ENCODE data around the gene UPF2. TPM values are rescaled to one million over a fixed set of nuclear protein-coding genes. Genes with fewer than 3 reads are reported as not detected.

The UPF2 gene
- total RNA-seq, 3 donors from 2014 or later (not counting 1 experiment from before 2014, with no cell fraction given): 29.3 to 33.2 (median 30.1) TPM

DNA sequence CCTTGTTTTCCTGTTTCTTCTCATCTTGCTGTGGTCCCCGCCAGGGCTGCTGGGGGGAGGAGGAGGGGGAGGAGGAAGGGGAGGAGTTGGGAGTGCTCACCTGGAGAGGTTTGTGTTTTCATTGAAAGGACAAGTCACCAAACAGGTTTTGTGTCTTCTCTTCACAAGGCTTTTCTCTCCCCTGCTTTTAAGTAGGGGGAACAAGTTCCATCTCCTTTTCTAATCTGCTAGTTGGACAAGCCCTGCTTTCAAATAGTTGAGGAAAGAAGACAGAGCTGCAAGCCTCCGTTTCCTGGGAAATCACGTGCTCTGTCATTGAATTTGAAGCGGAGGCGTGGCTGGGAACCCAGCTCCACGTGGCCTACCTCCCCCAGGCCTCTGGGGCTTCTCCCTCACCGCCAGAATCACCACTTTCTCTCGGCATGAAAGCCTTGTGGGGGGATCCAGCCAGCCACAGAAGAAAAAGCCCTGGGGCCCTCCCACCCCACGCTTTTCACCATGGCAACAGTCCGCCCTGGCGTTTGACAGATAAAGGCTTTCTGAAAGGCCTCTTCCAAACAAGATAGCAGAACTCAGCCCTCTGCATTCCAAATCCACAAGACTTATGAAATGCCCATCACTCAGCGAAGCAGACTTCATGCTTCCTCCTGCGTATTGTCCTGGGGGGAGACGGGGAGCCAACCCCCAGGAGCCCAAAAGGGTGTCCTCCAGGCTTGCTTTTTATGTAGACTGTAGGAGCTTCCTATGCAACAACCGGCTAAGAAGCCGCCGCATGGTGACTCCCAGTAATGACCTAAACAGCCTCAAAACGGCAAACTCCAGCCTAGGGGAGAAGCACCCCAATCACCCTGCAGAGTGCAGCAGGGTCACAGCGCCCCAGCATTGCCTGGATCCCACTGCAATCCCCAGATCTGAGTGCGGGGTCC lies 167.8 kb downstream of the UPF2 start:
- Histone ChIP-seq H3K4me1 (ENCODE audit: control insufficient read depth, insufficient read depth, low read length) (peaks cover 11% of the 10 kb centered on the region), H3K36me3 (ENCODE audit: control insufficient read depth, insufficient read depth, low read length) (no peaks in the 10 kb centered on the region), H3K27me3 (ENCODE audit: control insufficient read depth, insufficient read depth, low read length) (peaks cover 2% of the 10 kb centered on the region), H3K9me3 (ENCODE audit: control insufficient read depth, insufficient read depth, low read length) (no peaks in the 10 kb centered on the region), H3K27ac (ENCODE audit: low read length) (no peak overlapping the region), H3K4me3 (ENCODE audit: low read length) (no peak overlapping the region)
- 45% methylated on average over 20 of the region's 20 CpGs for WGBS (ENCODE audit: insufficient coverage)
- Mint-ChIP-seq H3K27me3 (ENCODE audit: low read depth in 2 of 2) (peaks cover 0 to 28% of the 10 kb centered on the region in 2 donors), H3K27ac (no peak overlapping the region), H3K4me1 (peaks cover 14 to 17% of the 10 kb centered on the region in 2 donors), H3K36me3 (no peaks in the 10 kb centered on the region), H3K4me3 (no peak overlapping the region), H3K9me3 (no peaks in the 10 kb centered on the region)
- peak in 1 of 3 donors; percentile 45 for ATAC-seq
- peak in 1 of 2 donors; percentile 67 for DNase-seq
- intact Hi-C loops (cut with micrococcal nuclease): no loop called here
- TF ChIP-seq, protein P1, sequence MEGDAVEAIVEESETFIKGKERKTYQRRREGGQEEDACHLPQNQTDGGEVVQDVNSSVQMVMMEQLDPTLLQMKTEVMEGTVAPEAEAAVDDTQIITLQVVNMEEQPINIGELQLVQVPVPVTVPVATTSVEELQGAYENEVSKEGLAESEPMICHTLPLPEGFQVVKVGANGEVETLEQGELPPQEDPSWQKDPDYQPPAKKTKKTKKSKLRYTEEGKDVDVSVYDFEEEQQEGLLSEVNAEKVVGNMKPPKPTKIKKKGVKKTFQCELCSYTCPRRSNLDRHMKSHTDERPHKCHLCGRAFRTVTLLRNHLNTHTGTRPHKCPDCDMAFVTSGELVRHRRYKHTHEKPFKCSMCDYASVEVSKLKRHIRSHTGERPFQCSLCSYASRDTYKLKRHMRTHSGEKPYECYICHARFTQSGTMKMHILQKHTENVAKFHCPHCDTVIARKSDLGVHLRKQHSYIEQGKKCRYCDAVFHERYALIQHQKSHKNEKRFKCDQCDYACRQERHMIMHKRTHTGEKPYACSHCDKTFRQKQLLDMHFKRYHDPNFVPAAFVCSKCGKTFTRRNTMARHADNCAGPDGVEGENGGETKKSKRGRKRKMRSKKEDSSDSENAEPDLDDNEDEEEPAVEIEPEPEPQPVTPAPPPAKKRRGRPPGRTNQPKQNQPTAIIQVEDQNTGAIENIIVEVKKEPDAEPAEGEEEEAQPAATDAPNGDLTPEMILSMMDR (IDR thresholded peaks at IDR 0.05): no peak

DNA sequence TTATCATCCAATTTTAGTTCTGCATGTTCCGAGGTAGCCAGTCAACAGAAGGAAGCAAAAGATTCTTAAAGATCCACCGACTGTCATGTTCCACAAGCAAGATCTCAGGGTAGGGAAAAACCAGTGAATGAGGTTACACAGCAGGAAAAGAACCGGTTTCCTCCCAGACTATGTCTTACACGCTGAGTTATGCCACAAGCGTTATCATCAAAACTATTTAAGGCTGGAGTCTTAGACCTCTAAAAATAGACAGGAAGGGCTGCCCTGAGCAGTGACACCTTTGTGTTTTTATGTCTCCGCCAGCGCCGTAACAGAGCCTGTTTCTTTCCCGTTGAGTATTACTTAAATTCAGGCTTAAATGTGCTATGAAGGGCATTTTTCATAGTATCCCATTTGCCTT lies 171.1 kb downstream of the UPF2 start:
- Mint-ChIP-seq H3K9me3 (no peaks in the 10 kb centered on the region), H3K36me3 (no peaks in the 10 kb centered on the region), H3K4me1 (peaks cover 14 to 17% of the 10 kb centered on the region in 2 donors), H3K27ac (peak overlapping the region in 1 of 2 donors; percentile 48), H3K27me3 (ENCODE audit: low read depth in 2 of 2) (peaks cover 0 to 28% of the 10 kb centered on the region in 2 donors), H3K4me3 (no peak overlapping the region)
- TF ChIP-seq, protein P1 (IDR thresholded peaks at IDR 0.05): no peak
- ATAC-seq: peak in 1 of 3 donors; percentile 62
- intact Hi-C loops (cut with micrococcal nuclease): no loop called here
- no peaks in the 10 kb centered on the region for H3K36me3 ChIP-seq (ENCODE audit: control insufficient read depth, insufficient read depth, low read length)
- H3K4me3 ChIP-seq (ENCODE audit: low read length): no peak overlapping the region
- H3K4me1 ChIP-seq (ENCODE audit: control insufficient read depth, insufficient read depth, low read length): peaks cover 11% of the 10 kb centered on the region
- peak in 1 of 2 donors; percentile 30 for DNase-seq
- H3K9me3 ChIP-seq (ENCODE audit: control insufficient read depth, insufficient read depth, low read length): no peaks in the 10 kb centered on the region
- no peak overlapping the region for H3K27ac ChIP-seq (ENCODE audit: low read length)
- WGBS (ENCODE audit: insufficient coverage): 4% methylated on average over 9 of the region's 9 CpGs
- peaks cover 2% of the 10 kb centered on the region for H3K27me3 ChIP-seq (ENCODE audit: control insufficient read depth, insufficient read depth, low read length)

DNA sequence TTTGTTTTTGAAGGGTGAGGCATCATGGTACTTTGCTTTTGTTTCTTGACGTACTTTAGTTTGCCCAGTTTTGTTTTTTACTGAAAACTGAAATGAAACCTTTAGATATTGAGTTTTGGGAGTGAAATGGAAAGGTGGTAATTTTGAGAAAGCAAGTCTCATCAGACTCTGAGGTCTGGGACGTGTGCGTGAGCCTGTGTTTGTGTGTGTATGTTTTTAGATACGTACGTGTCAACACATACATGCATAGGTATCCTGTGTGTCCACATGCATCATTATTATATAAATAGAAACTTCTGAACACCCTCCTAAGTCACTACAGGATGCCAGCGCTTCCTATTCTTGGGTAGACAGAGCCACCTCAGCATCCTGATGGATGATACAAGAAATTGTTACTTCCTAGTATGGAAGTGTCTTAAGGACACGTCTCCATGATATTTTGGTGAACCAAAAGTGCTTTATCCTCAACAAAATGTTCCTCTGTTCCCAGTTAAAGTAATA lies 171.7 kb downstream of the UPF2 start:
- H3K4me3 ChIP-seq (ENCODE audit: low read length): no peak overlapping the region
- H3K36me3 ChIP-seq (ENCODE audit: control insufficient read depth, insufficient read depth, low read length): no peaks in the 10 kb centered on the region
- H3K4me1 ChIP-seq (ENCODE audit: control insufficient read depth, insufficient read depth, low read length): peaks cover 11% of the 10 kb centered on the region
- H3K4me1 Mint-ChIP-seq: peaks cover 14 to 17% of the 10 kb centered on the region in 2 donors
- H3K36me3 Mint-ChIP-seq: no peaks in the 10 kb centered on the region
- 82% methylated on average over 4 of the region's 7 CpGs for WGBS (ENCODE audit: insufficient coverage)
- peaks cover 1 to 28% of the 10 kb centered on the region in 2 donors for H3K27me3 Mint-ChIP-seq (ENCODE audit: low read depth in 2 of 2)
- ATAC-seq (no peak), DNase-seq (no peak)
- H3K27ac ChIP-seq (ENCODE audit: low read length): no peak overlapping the region
- no peaks in the 10 kb centered on the region for H3K9me3 ChIP-seq (ENCODE audit: control insufficient read depth, insufficient read depth, low read length)
- intact Hi-C loops (cut with micrococcal nuclease): no loop called here
- no peaks in the 10 kb centered on the region for H3K9me3 Mint-ChIP-seq
- TF ChIP-seq, protein P1 (IDR thresholded peaks at IDR 0.05): no peak
- peaks cover 2% of the 10 kb centered on the region for H3K27me3 ChIP-seq (ENCODE audit: control insufficient read depth, insufficient read depth, low read length)
- no peak overlapping the region for H3K4me3 Mint-ChIP-seq
- peak overlapping the region in 1 of 2 donors; percentile 48 for H3K27ac Mint-ChIP-seq
